ENCODE results near the gene DTNBP1.

Gene DTNBP1

DNA sequence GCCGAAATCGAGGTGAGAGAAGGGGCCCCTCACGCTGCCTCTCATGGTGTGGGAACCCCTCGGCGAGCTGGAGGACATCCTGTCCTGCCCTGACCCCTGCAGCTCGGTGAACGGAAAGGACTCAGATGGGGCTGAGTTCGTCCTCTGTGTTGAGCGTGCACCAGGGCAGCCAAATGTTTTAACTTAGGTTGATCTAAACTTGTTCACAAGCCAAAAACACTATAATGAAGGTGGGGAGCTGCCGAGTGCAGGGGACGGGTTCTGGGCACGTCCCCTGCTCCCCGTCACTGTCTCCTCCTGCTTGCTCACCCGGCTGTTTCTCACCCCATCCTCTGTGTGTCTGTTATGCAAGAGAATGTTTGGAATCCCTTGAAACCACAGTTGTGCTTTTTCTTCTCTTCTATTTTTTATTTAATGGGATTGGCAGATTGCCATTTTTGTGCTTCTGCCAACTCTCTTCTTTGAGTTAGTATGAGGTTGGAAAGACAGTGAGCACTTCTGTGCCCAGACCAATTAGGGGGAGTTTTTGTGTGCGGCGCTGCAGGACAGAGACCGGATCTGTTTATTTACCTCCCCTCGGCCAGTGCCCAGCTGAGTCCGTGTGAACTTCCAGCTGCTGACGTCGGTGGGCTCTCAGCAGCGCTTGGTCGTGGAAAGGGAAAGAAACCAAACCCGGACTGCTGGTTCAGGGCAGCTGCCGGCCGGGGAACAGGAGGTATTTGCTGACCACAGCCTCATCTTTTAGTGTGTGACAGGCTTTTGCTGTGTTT, 158.1 kb downstream of the DTNBP1 start:
- DNase-seq (ENCODE audit: low read depth in 1 of 2, low spot score in 1 of 2), result no peak

GRCh38 chr6:15504040-15504495, 158.8 kb downstream of the DTNBP1 start:
- DNase-seq (ENCODE audit: low read depth in 1 of 2, low spot score in 1 of 2), result no peak

- no peak for DNase-seq (ENCODE audit: low read depth in 1 of 2, low spot score in 1 of 2)
Measured at GRCh38 chr6:15503346-15503680, 159.5 kb downstream of the DTNBP1 start.

DNA sequence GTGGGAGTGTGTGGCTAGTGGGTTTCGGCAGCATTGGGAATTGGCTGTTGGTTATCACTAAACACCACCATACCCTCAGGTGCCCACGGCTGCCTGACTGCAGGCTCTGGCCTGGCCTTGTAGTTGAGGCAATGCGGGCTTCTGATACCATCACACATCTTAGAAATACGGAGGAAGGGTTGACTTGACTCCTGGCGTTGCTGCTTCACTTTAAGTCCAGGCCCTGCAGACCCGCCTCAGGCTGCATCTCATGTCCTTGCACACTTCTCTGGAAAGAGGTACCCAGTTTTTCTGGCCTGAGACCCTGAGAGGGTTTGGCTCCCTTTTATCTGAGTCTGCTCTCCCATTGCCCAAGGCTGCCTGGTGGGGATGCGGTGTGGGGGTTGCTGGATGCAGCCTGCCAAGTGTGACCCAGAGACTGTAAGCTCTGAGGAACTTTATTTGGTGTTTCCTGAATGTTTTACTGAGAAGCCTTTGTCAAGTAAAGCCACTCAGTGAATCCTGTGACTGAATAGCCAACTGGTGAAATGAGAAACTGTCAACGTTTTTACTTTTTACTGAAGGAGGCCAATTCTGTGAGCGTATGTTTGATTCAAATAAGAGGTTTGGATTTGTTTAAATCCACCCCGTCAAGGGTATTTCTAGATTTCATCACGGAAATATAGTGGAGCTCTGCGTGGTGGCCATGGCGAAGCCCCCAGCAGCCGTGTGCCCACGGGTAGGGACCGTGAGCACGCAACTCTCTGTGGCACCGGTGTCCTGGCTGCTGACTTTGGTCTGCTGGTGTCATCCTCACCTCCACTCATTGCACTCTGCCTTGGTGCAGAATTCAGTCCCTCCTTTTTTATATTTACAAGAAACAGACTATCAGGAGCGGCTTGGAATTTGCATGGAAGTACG, 160.1 kb downstream of the DTNBP1 start:
- no peak for DNase-seq (ENCODE audit: low read depth in 1 of 2, low spot score in 1 of 2)

DNA sequence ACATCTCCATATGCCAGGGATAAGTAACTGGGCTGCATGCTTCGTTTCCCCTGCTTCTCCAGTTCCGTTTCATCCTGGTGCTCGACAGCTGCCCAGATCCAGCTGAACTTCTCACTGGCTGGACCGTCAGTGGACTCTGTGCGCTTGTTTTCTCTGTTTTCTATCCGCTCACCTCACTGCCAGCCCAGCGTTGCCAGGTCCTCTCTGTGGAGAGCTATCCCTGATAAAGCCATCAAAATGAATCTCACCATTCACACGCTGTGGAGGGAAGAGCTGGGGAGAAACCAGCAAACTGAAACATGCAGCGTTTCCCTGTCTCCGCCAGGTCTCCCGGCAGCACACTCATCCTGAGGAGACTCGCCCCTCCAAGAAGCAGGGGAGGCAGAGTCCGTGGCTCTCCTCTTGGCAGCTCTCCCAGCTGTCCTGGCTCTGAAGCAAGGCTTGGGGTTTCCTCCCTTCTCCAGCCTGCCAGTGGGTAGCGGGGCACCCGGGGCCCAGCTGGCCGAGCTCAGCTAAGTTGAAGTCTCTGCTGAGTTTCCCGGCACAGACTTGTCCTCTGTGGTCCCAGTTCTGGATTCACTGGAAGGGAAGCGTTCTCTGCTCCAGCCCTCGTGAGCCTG, 160.9 kb downstream of the DTNBP1 start:
- no peak for DNase-seq (ENCODE audit: low read depth in 1 of 2, low spot score in 1 of 2)

DNA sequence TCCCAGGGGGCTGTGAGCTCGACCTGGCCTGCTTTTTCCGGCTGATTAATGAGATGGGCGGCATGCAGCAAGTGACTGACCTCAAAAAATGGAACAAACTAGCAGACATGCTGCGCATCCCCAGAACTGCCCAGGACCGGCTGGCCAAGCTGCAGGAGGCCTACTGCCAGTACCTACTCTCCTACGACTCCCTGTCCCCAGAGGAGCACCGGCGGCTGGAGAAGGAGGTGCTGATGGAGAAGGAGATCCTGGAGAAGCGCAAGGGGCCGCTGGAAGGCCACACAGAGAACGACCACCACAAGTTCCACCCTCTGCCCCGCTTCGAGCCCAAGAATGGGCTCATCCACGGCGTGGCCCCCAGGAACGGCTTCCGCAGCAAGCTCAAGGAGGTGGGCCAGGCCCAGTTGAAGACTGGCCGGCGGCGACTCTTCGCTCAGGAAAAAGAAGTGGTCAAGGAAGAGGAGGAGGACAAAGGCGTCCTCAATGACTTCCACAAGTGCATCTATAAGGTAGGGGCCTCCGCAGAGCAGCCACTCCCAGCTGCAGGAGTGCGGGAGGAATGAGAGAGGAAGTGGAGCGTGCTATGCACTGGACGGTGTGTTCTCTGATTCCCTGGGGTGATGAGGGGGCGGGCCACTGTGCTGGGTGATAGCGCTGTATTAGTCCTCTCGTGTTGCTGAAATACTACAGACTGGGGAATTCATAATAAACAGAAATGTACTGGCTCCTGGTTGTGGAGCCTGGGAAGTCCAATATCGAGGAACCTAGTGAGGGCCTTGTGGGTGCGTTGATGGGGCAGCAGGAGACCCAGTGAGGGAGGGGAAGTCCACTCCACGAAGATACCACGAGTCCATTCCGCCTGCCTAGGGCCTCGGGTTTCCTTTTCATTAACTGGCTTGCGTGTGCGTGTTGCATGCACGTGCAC, 161.7 kb downstream of the DTNBP1 start:
- DNase-seq (ENCODE audit: low read depth in 1 of 2, low spot score in 1 of 2), result no peak

GRCh38 chr6:15500078-15500740, 162.6 kb downstream of the DTNBP1 start:
- no peak for DNase-seq (ENCODE audit: low read depth in 1 of 2, low spot score in 1 of 2)

DNA sequence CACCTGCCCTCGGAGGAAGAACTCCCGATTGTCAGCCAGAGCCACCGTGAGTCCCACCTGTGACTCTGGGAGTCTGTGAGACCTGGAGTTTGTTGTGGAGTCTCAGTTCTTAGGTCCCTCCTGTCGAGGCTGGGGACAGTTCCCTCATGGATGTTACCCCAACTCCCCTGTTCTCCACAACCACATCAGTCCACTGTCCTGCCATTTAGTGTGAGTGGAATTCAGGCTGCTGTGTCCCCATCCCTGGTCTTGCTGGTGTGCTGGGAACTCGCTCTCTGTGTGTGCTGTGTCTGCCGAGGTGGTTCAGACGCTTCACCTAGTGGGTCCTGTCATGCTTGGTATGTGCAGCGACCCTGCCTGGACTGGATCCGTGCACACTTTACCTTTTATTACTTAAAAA, 163.2 kb downstream of the DTNBP1 start:
- DNase-seq (ENCODE audit: low read depth in 1 of 2, low spot score in 1 of 2), result no peak

DNA sequence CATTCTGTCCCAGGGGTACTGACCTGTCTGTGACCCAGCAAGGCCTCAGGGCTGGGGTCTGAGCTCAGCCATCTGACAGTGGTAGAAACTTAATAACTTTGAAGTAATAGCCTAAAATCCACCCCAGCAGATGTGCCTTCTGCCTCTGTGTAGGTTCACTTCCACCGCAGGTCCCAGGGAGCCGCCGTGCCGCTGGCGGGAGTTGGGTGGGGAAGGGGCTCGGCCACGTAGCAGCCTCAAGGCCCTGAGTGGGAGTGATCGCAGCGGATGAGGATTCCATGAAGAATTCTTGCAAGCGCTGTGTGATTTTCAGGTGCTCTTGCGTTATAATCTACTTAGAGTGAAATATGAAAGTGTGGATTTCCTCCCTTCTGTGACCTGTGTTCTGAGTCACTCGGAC, 163.7 kb downstream of the DTNBP1 start:
- DNase-seq (ENCODE audit: low read depth in 1 of 2, low spot score in 1 of 2), result no peak

- no peak for DNase-seq (ENCODE audit: low read depth in 1 of 2, low spot score in 1 of 2)
Measured at GRCh38 chr6:15498640-15499039, 164.2 kb downstream of the DTNBP1 start.

- no peak for DNase-seq (ENCODE audit: low read depth in 1 of 2, low spot score in 1 of 2)
Measured at GRCh38 chr6:15496345-15497131, 166.3 kb downstream of the DTNBP1 start.

GRCh38 chr6:15495375-15495901, 167.4 kb downstream of the DTNBP1 start:
- no peak for DNase-seq (ENCODE audit: low read depth in 1 of 2, low spot score in 1 of 2)

GRCh38 chr6:15493437-15494168, 169.2 kb downstream of the DTNBP1 start:
- DNase-seq (ENCODE audit: low read depth in 1 of 2, low spot score in 1 of 2), result no peak

DNA sequence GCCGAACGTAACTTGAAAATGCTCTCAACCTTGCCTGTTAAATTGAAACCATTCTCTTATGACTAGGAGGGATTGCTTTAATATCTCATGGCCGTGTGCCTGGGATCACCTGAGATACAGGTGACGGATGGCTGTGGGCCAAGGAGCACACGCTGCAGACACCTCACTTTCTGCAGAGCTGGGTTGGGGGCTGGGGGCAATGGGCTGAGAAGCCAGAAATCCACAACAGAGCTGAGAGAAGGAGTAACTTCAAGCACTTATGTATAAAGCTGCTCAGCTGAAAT, 170.9 kb downstream of the DTNBP1 start:
- DNase-seq (ENCODE audit: low read depth in 1 of 2, low spot score in 1 of 2), result no peak

DNA sequence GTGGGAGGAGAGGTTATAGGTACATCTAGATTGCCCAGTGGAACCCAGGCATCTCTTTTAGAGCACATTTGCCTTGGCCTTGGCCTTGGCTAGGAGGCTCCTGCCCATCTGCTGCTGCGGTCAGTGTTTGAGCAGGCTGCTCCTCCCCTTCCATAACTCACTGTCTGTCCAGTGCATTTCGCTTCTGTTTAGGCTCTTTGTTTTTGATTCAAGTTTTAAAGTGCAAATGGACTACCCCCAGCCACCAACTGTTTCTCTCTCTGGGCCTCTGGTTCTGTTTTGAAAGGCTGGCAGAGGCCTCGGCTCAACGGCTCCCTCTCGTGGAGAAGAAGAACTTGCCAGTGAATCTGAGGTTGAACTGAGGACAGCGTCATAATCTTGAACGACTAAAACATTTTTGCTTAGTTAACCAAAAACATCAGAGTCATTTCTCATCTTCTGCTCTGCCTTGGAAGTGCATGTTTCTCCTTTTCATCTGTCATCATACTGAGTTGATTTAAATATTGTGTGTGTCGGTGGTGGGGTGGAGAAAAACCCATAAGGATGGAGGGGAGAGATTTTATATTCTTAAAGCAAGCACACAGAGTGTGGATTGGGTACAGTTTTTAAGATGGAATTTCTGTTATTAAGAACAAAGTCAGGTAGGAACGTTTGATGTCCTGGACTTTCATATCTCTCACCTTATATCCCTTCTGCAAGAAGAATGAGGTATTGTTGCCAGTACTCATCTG, 171.4 kb downstream of the DTNBP1 start:
- peak; percentile 37 to 44 for DNase-seq (ENCODE audit: low read depth in 1 of 2, low spot score in 1 of 2)

DNA sequence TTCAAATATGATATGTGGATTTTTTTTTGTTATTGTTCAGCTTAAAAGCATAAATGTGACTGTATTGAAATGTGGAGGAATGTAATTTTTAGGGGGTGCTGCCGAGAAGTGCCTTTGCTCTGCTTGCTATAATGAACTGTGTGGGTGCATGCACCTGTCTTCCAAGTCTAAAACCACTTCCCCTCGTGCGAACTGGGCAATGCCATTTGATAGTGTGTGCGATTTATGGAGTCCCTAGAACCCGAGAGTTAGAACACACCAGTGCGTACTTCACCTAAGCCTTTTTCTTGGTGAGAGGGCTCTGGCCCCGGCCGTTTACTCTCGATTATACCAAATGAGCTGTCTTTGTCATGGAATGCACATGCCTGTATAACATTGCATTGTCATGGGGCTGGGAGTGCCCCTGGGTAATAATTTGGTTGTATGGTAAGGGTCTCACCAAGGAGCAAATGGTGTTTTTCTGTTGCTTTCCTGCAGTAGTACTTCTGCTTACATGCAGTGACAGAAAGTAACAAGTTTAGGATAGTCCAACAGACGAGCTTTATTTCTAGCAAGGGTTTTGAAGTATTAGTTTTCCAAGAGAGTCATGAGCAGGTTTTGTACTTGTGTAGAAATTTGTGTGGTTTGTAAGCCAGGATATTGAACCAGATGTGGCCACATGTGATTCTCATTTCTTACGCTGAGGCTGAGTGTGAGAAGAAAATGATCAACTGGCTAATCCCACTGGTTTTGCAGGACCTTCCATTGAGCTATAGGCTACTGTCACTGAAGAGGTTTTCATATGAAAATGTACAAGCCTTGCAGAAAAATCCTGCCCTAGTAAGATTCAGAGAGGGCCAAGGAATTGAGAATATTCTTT, 172.4 kb downstream of the DTNBP1 start:
- no peak for DNase-seq (ENCODE audit: low read depth in 1 of 2, low spot score in 1 of 2)

DNA sequence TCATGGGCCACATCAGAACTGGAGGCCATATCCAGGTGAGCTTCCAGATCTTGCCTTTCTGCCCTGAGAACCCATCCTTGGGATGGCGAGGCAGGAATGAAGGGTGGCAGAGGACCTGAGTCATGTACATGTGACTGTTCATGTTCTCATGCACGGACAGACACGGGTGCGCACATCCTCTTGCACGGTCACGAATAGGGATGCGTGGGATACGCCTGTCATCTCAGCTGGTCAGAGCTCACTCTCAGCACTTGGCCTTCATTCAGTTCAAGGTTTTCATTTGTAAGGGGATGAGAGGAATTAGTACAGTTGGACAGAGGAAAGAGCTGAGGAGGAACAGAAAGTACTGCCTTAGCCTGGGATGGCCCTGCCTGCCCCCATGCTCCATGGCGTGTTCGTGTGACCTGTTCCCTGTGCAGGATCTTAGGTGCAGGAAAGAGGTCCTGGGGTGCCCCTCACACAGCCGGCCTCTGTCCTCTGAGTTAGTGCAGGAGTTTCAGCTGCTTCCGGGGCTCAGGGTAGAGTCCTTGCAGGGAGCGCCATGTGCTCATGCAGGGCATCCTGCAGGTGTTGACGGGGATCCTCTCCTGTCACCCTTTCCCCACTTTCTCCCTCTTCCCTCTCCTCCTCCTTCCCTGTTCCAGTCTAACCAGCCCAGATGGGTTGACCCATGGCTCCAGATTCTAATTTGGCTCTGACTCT, 173.4 kb downstream of the DTNBP1 start:
- no peak for DNase-seq (ENCODE audit: low read depth in 1 of 2, low spot score in 1 of 2)
